GM23338 (cell line): ENCODE results near the gene KLRB1. TPM values are rescaled to one million over a fixed set of nuclear protein-coding genes. Genes with fewer than 3 reads are reported as not detected.

Experiments
- ATAC-seq: fragments of 200-7000 bp; cut with Tn5 transposase; 3 replicates; pipeline ENCODE4 v1.9.1; 2020
- DNase-seq: peaks from one replicate; pipeline ENCODE4 v3.0.0-alpha.2; 2015; ENCODE audit warnings: low spot score
- H2AFZ ChIP-seq: fragments of 200-600 bp; sonication (generic); 2 replicates; pipeline ENCODE4 v1.8.0; 2016; ENCODE audit warnings: antibody characterized with exemption, mild to moderate bottlenecking, moderate library complexity
- H3F3A ChIP-seq: fragments of 200-600 bp; sonication (generic); replicated peaks from 2 replicates; pipeline ENCODE4 v1.8.0; 2017; ENCODE audit warnings: antibody characterized with exemption, mixed run types, low read depth
- H3K27ac ChIP-seq: fragments of 200-600 bp; sonication (generic); 2 replicates; pipeline ENCODE4 v1.6.1; 2016; ENCODE audit warnings: low read depth
- H3K27me3 ChIP-seq: fragments of 200-600 bp; sonication (generic); 2 replicates; pipeline ENCODE4 v1.8.0; 2016; ENCODE audit warnings: mild to moderate bottlenecking, mixed run types, moderate library complexity; ENCODE audit not compliant: insufficient read depth
- H3K36me3 ChIP-seq: fragments of 200-600 bp; sonication (generic); 2 replicates; pipeline ENCODE4 v1.8.0; 2016; ENCODE audit warnings: mild to moderate bottlenecking; ENCODE audit not compliant: insufficient read depth
- H3K4me1 ChIP-seq: fragments of 200-600 bp; sonication (generic); 2 replicates; pipeline ENCODE4 v1.8.0; 2016; ENCODE audit warnings: mild to moderate bottlenecking, moderate library complexity; ENCODE audit not compliant: insufficient read depth
- H3K4me2 ChIP-seq: fragments of 200-600 bp; sonication (generic); 2 replicates; pipeline ENCODE4 v1.7.1; 2017; ENCODE audit warnings: mixed run types
- H3K4me3 ChIP-seq: fragments of 200-600 bp; sonication (generic); 2 replicates; pipeline ENCODE4 v1.6.1; 2016; ENCODE audit warnings: mixed run types
- H3K79me2 ChIP-seq: fragments of 200-600 bp; sonication (generic); replicated peaks from 2 replicates; pipeline ENCODE4 v1.8.0; 2017; ENCODE audit warnings: mild to moderate bottlenecking; ENCODE audit not compliant: insufficient read depth
- H3K9me2 ChIP-seq: fragments of 200-600 bp; sonication (generic); 2 replicates; pipeline ENCODE4 v1.8.0; 2017; ENCODE audit not compliant: insufficient read depth
- H4K20me1 ChIP-seq: fragments of 200-600 bp; sonication (generic); replicated peaks from 2 replicates; pipeline ENCODE4 v1.8.0; 2017; ENCODE audit warnings: mild to moderate bottlenecking; ENCODE audit not compliant: insufficient read depth
- H3K27ac Mint-ChIP-seq: 2 replicates; pipeline ENCODE4 v1.8.0; 2020; ENCODE audit warnings: inconsistent platforms, mild to moderate bottlenecking, moderate library complexity, mixed read lengths
- H3K27me3 Mint-ChIP-seq: 3 replicates; pipeline ENCODE4 v1.8.0; 2022; ENCODE audit warnings: low read depth, mild to moderate bottlenecking, moderate library complexity, mixed read lengths, inconsistent platforms; ENCODE audit not compliant: insufficient read depth, poor library complexity
- H3K36me3 Mint-ChIP-seq: 3 replicates; pipeline ENCODE4 v1.8.0; 2021; ENCODE audit warnings: low read depth, mild to moderate bottlenecking, inconsistent platforms, moderate library complexity, mixed read lengths
- H3K4me1 Mint-ChIP-seq: 3 replicates; pipeline ENCODE4 v1.8.0; 2020; ENCODE audit warnings: mild to moderate bottlenecking, inconsistent platforms, mixed read lengths
- H3K4me3 Mint-ChIP-seq: 3 replicates; pipeline ENCODE4 v1.8.0; 2021; ENCODE audit warnings: moderate library complexity, mild to moderate bottlenecking, inconsistent platforms, mixed read lengths
- H3K9me3 Mint-ChIP-seq: 3 replicates; pipeline ENCODE4 v1.8.0; 2020; ENCODE audit warnings: moderate library complexity, mild to moderate bottlenecking, inconsistent platforms, mixed read lengths
- CREB1 ChIP-seq: fragments of 250-450 bp; sonication (Bioruptor Pico); IDR thresholded peaks from 2 replicates; pipeline ENCODE4 v1.5.0; 2020; ENCODE audit warnings: low read depth, mild to moderate bottlenecking, moderate library complexity
- EZH2 ChIP-seq: fragments of 200-600 bp; sonication (generic); IDR thresholded peaks from one replicate; pipeline ENCODE4 v1.8.0; 2017; ENCODE audit warnings: antibody characterized with exemption, mild to moderate bottlenecking, low read depth; ENCODE audit not compliant: unreplicated experiment
- REST ChIP-seq: IDR thresholded peaks from one replicate; pipeline ENCODE4 v1.6.1; 2018; ENCODE audit warnings: antibody characterized with exemption; ENCODE audit not compliant: unreplicated experiment
- STAT1 ChIP-seq: IDR thresholded peaks from one replicate; pipeline ENCODE4 v1.6.1; 2016; ENCODE audit warnings: antibody characterized with exemption; ENCODE audit not compliant: unreplicated experiment
- ZNF114 ChIP-seq: fragments of 250-450 bp; sonication (Bioruptor Pico); IDR thresholded peaks from 2 replicates; pipeline ENCODE4 v1.5.0; 2020; ENCODE audit warnings: mild to moderate bottlenecking, moderate library complexity
- ZNF331 ChIP-seq: fragments of 250-450 bp; sonication (Bioruptor Pico); IDR thresholded peaks from 2 replicates; pipeline ENCODE4 v1.5.0; 2020; ENCODE audit warnings: low read depth, mild to moderate bottlenecking, moderate library complexity
- ZNF462 ChIP-seq: fragments of 250-450 bp; sonication (Bioruptor Pico); IDR thresholded peaks from 2 replicates; pipeline ENCODE4 v1.5.0; 2020; ENCODE audit warnings: mild to moderate bottlenecking, moderate library complexity
- long read RNA-seq: library from polyadenylated mRNA; unstranded; transcript quantifications from one replicate; pipeline ENCODE4 v2.0.0, GENCODE V29; 2020; ENCODE audit not compliant: unreplicated experiment
- polyA plus RNA-seq: library from polyadenylated mRNA; unstranded; fragments of >200 nt; fragmentation: Nextera tagmentation; extraction: Ambion mirVana; gene quantifications from 2 replicates; pipeline ENCODE4 v1.2.1, GENCODE V29; 2016
- total RNA-seq: library from RNA; depleted of rRNA; stranded (reverse); fragments of >200 nt; shearing (Covaris generic); gene quantifications from 2 replicates; pipeline ENCODE4 v1.2.3, GENCODE V29; 2014; rRNA removed

KLRB1 gene
- total RNA-seq, result not detected in 2 replicates
- 0.18 TPM in 1 of 2 replicates, not detected in the other for polyA plus RNA-seq
- long read RNA-seq, result 0 reads

- ATAC-seq (no peak), DNase-seq (no peak)
- H3K9me3 Mint-ChIP-seq, result peaks cover 33% of the 10 kb centered on the region
- Histone ChIP-seq H3K4me1 (no peaks in the 10 kb centered on the region), H3K36me3 (no peaks in the 10 kb centered on the region; the same call in 1 of the 2 replicates), H4K20me1 (no peaks in the 10 kb centered on the region), H3K27me3 (no peaks in the 10 kb centered on the region), H3F3A (no peaks in the 10 kb centered on the region), H2AFZ (no peak within 1 kb of the TSS), H3K27ac (no peak within 1 kb of the TSS), H3K4me2 (no peak within 1 kb of the TSS), H3K4me3 (no peak within 1 kb of the TSS), H3K79me2 (no peaks in the 10 kb centered on the region), H3K9me2 (no peaks in the 10 kb centered on the region)
- TF ChIP-seq ZNF114 (CRISPR knock-in tag) (no peak), ZNF331 (CRISPR knock-in tag) (no peak), STAT1 (no peak), ZNF462 (CRISPR knock-in tag) (no peak), EZH2 (no peak), REST (no peak), CREB1 (CRISPR knock-in tag) (no peak)
- H3K36me3 Mint-ChIP-seq, result peaks cover 27% of the 10 kb centered on the region
- no peak within 1 kb of the TSS for H3K27ac Mint-ChIP-seq
- H3K27me3 Mint-ChIP-seq, result peaks cover 3% of the 10 kb centered on the region
- H3K4me1 Mint-ChIP-seq, result no peaks in the 10 kb centered on the region
- H3K4me3 Mint-ChIP-seq, result no peak within 1 kb of the TSS
These were observed at the start of gene KLRB1 for GRCh38 chr12:9607716-9608115. TSS of gene KLRB1 (minus strand) at chr12:9607916. CDS start at chr12:9607839, 77 bp downstream.
